Right atrium auricular region (tissue), 2 donors: ENCODE data around the gene CNTN6. TPM values are rescaled to one million over a fixed set of nuclear protein-coding genes. Genes with fewer than 3 reads are reported as not detected.

ENCODE experiments used
- DNase-seq: peaks from one replicate; pipeline ENCODE4 v3.0.0-alpha.2; 2019; ENCODE audit warnings: low spot score
- H3K27ac ChIP-seq, 2 donors: fragments of 200-600 bp; sonication (generic); 1 replicate in 1 of 2; 2 replicates in 1 of 2; pipeline ENCODE4 v1.5.1; 2016 to 2019
- H3K27me3 ChIP-seq, 2 donors: fragments of 200-600 bp; sonication (generic); one replicate each; pipeline versions ENCODE4 v1.5.1 to v1.6.0; 2017 to 2019
- H3K36me3 ChIP-seq: fragments of 200-600 bp; sonication (generic); one replicate; pipeline ENCODE4 v1.5.1; 2016
- H3K4me1 ChIP-seq, 2 donors: fragments of 200-600 bp; sonication (generic); one replicate each; pipeline versions ENCODE4 v1.5.1 to v1.6.0; 2017 to 2019
- H3K4me3 ChIP-seq, 2 donors: fragments of 200-600 bp; sonication (generic); 1 replicate in 1 of 2; 2 replicates in 1 of 2; pipeline ENCODE4 v1.5.1; 2017 to 2019; ENCODE audit warnings: mild to moderate bottlenecking in 1 of 2, moderate library complexity in 1 of 2
- H3K9me3 ChIP-seq, 2 donors: fragments of 200-600 bp; sonication (generic); one replicate each; pipeline ENCODE4 v1.5.1; 2019
- CTCF ChIP-seq, 2 donors: fragments of 200-600 bp; sonication (generic); IDR thresholded peaks; one replicate each; pipeline ENCODE4 v1.5.1; 2019; ENCODE audit warnings: antibody characterized with exemption in 2 of 2
- total RNA-seq, 2 donors: library from RNA; depleted of rRNA; stranded (reverse); fragments of >200 nt; gene quantifications; one replicate each; pipeline ENCODE4 v1.1.0, GENCODE V29; 2016

CNTN6 gene
- total RNA-seq, 2 donors from 2014 or later, result 0.28 TPM; not detected in 1

- no peak for DNase-seq
- H3K4me3 ChIP-seq, result no peak overlapping the region
- TF ChIP-seq CTCF (IDR thresholded peaks at IDR 0.05), result no peak
Measured at GRCh38 chr3:1072041-1072440, 20.8 kb upstream of the CNTN6 start.

GRCh38 chr3:1079662-1080061 is 13.2 kb upstream of the CNTN6 start:
- DNase-seq, result no peak

More at GRCh38 chr3:1072041-1072440, 20.8 kb upstream of the CNTN6 start:
- H3K36me3 ChIP-seq, result no peaks in the 10 kb centered on the region
- no peaks in the 10 kb centered on the region for H3K27me3 ChIP-seq
- H3K4me1 ChIP-seq, result no peaks in the 10 kb centered on the region
- H3K9me3 ChIP-seq, result no peaks in the 10 kb centered on the region
- H3K27ac ChIP-seq, result no peak overlapping the region

GRCh38 chr3:1082108-1082507 is 10.7 kb upstream of the CNTN6 start:
- TF ChIP-seq CTCF (IDR thresholded peaks at IDR 0.05), result peak in 1 of 2 donors; percentile 70
- no peak overlapping the region for H3K27ac ChIP-seq
- H3K9me3 ChIP-seq, result no peaks in the 10 kb centered on the region
- H3K27me3 ChIP-seq, result no peaks in the 10 kb centered on the region
- DNase-seq, result no peak
- H3K36me3 ChIP-seq, result no peaks in the 10 kb centered on the region
- H3K4me3 ChIP-seq, result no peak overlapping the region
- H3K4me1 ChIP-seq, result no peaks in the 10 kb centered on the region

More at GRCh38 chr3:1079662-1080061, 13.2 kb upstream of the CNTN6 start:
- Histone ChIP-seq H3K4me3 (no peak overlapping the region), H3K27me3 (no peaks in the 10 kb centered on the region), H3K27ac (no peak overlapping the region), H3K4me1 (no peaks in the 10 kb centered on the region), H3K9me3 (no peaks in the 10 kb centered on the region), H3K36me3 (no peaks in the 10 kb centered on the region)
- no peak for TF ChIP-seq CTCF (IDR thresholded peaks at IDR 0.05)

GRCh38 chr3:1087066-1087560 is 5.7 kb upstream of the CNTN6 start:
- H3K27me3 ChIP-seq, result no peaks in the 10 kb centered on the region
- H3K4me1 ChIP-seq, result no peaks in the 10 kb centered on the region
- no peaks in the 10 kb centered on the region for H3K36me3 ChIP-seq
- no peak overlapping the region for H3K27ac ChIP-seq
- no peak for TF ChIP-seq CTCF (IDR thresholded peaks at IDR 0.05)
- no peak for DNase-seq
- no peaks in the 10 kb centered on the region for H3K9me3 ChIP-seq
- H3K4me3 ChIP-seq, result no peak overlapping the region

GRCh38 chr3:1088503-1088902 is 4.3 kb upstream of the CNTN6 start:
- Histone ChIP-seq H3K27me3 (no peaks in the 10 kb centered on the region), H3K9me3 (no peaks in the 10 kb centered on the region), H3K4me1 (no peaks in the 10 kb centered on the region), H3K4me3 (no peak overlapping the region), H3K27ac (no peak overlapping the region), H3K36me3 (no peaks in the 10 kb centered on the region)
- TF ChIP-seq CTCF (IDR thresholded peaks at IDR 0.05), result no peak
- DNase-seq, result no peak

GRCh38 chr3:1091286-1091685 is 1.5 kb upstream of the CNTN6 start:
- Histone ChIP-seq H3K9me3 (no peaks in the 10 kb centered on the region), H3K4me3 (no peak overlapping the region), H3K36me3 (no peaks in the 10 kb centered on the region), H3K27ac (no peak overlapping the region), H3K4me1 (no peaks in the 10 kb centered on the region), H3K27me3 (no peaks in the 10 kb centered on the region)
- DNase-seq, result no peak
- no peak for TF ChIP-seq CTCF (IDR thresholded peaks at IDR 0.05)
